Measurements from ENCODE around the gene TTLL13.

- TF ChIP-seq, protein P1, sequence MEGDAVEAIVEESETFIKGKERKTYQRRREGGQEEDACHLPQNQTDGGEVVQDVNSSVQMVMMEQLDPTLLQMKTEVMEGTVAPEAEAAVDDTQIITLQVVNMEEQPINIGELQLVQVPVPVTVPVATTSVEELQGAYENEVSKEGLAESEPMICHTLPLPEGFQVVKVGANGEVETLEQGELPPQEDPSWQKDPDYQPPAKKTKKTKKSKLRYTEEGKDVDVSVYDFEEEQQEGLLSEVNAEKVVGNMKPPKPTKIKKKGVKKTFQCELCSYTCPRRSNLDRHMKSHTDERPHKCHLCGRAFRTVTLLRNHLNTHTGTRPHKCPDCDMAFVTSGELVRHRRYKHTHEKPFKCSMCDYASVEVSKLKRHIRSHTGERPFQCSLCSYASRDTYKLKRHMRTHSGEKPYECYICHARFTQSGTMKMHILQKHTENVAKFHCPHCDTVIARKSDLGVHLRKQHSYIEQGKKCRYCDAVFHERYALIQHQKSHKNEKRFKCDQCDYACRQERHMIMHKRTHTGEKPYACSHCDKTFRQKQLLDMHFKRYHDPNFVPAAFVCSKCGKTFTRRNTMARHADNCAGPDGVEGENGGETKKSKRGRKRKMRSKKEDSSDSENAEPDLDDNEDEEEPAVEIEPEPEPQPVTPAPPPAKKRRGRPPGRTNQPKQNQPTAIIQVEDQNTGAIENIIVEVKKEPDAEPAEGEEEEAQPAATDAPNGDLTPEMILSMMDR (IDR thresholded peaks at IDR 0.05; ENCODE audit: poor library complexity, severe bottlenecking), result no peak
- TF ChIP-seq POLR2AphosphoS5 (IDR thresholded peaks at IDR 0.05), result no peak
- TF ChIP-seq EZH2 (IDR thresholded peaks at IDR 0.05; ENCODE audit: borderline replicate concordance, insufficient read depth, low read length, poor library complexity, severe bottlenecking), result no peak
- TF ChIP-seq EP300 (conservative IDR thresholded peaks at IDR 0.05; ENCODE audit: poor library complexity, severe bottlenecking), result no peak
- TF ChIP-seq, protein P2, sequence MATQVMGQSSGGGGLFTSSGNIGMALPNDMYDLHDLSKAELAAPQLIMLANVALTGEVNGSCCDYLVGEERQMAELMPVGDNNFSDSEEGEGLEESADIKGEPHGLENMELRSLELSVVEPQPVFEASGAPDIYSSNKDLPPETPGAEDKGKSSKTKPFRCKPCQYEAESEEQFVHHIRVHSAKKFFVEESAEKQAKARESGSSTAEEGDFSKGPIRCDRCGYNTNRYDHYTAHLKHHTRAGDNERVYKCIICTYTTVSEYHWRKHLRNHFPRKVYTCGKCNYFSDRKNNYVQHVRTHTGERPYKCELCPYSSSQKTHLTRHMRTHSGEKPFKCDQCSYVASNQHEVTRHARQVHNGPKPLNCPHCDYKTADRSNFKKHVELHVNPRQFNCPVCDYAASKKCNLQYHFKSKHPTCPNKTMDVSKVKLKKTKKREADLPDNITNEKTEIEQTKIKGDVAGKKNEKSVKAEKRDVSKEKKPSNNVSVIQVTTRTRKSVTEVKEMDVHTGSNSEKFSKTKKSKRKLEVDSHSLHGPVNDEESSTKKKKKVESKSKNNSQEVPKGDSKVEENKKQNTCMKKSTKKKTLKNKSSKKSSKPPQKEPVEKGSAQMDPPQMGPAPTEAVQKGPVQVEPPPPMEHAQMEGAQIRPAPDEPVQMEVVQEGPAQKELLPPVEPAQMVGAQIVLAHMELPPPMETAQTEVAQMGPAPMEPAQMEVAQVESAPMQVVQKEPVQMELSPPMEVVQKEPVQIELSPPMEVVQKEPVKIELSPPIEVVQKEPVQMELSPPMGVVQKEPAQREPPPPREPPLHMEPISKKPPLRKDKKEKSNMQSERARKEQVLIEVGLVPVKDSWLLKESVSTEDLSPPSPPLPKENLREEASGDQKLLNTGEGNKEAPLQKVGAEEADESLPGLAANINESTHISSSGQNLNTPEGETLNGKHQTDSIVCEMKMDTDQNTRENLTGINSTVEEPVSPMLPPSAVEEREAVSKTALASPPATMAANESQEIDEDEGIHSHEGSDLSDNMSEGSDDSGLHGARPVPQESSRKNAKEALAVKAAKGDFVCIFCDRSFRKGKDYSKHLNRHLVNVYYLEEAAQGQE (IDR thresholded peaks at IDR 0.05; ENCODE audit: borderline replicate concordance), result no peak
- no peak for TF ChIP-seq MXI1 (conservative IDR thresholded peaks at IDR 0.05; ENCODE audit: poor library complexity, severe bottlenecking)
- no peak for TF ChIP-seq TAF1 (IDR thresholded peaks at IDR 0.05; ENCODE audit: low read depth)
These were observed 38.3 kb upstream of the TTLL13 start for GRCh38 chr15:90211009-90211408.
